HCT116 (cell line): ENCODE data around the gene HHIPL1. TPM values are rescaled to one million over a fixed set of nuclear protein-coding genes. Genes with fewer than 3 reads are reported as not detected.

Experiments used
- ATAC-seq: fragments of 200-7000 bp; cut with Tn5 transposase; 2 replicates; pipeline ENCODE4 v1.9.1; 2020; ENCODE audit warnings: mild to moderate bottlenecking, moderate library complexity
- BruUV-seq: library from RNA; stranded (reverse); fragments of 400-500 nt; replicated peaks from 2 replicates; lab custom pipeline; 2021; lab: Mats Ljungman, UMichigan
- CTCF ChIA-PET: fragments of 300-600 bp; sonication (Branson Sonifier 250); formaldehyde crosslinking; loops from one replicate; lab custom pipeline; 2021; ENCODE audit warnings: antibody characterized with exemption; lab: Charles Lee
- POLR2A ChIA-PET: fragments of 300-600, 350-600 bp; sonication (Branson Sonifier 250); formaldehyde crosslinking; loops from one replicate; lab custom pipeline; 2021; ENCODE audit warnings: antibody characterized with exemption; lab: Charles Lee
- RAD21 ChIA-PET, 2 experiments: fragments of 300-600 bp; sonication (Branson Sonifier 250); formaldehyde crosslinking; loops; one replicate each; lab custom pipeline; 2023; ENCODE audit warnings: low total read pairs in 2 of 2; ENCODE audit not compliant: uncharacterized antibody in 2 of 2, unreplicated experiment in 2 of 2, low non-redundant PET in 1 of 2; lab: Charles Lee
- DNase-seq: peaks from one replicate; pipeline ENCODE4 v3.0.0-alpha.2; 2010; ENCODE audit warnings: low read depth, low spot score
- H2AFZ ChIP-seq: fragments of 200-600 bp; shearing (Covaris generic), sonication (generic); 2 replicates; pipeline ENCODE4 v1.6.1; 2017; ENCODE audit warnings: low read depth, mixed run types, mixed read lengths, antibody characterized with exemption, low read length; ENCODE audit not compliant: poor library complexity, severe bottlenecking
- H3K27ac ChIP-seq: 2 replicates; pipeline ENCODE4 v1.5.1; 2012; ENCODE audit warnings: low read depth, low read length
- H3K27me3 ChIP-seq: fragments of 200-600 bp; sonication (generic); 2 replicates; pipeline ENCODE4 v1.6.1; 2016; ENCODE audit warnings: mixed run types, low read length, mixed read lengths; ENCODE audit not compliant: insufficient read depth
- H3K36me3 ChIP-seq, 2 experiments: fragments of 200-500 bp in 1 of 2; fragments of 200-600 bp in 1 of 2; sonication (Bioruptor generic) in 1 of 2; sonication (generic) in 1 of 2; 2 replicates each; pipeline versions ENCODE4 v1.5.1 to v1.6.1; 2014 to 2016; ENCODE audit warnings: low read length in 2 of 2, inconsistent platforms in 1 of 2, mixed read lengths in 1 of 2, mixed run types in 1 of 2; ENCODE audit not compliant: insufficient read depth in 2 of 2, control insufficient read depth in 1 of 2
- H3K4me1 ChIP-seq, 2 experiments: fragments of 200-600 bp in 1 of 2; sonication (generic) in 1 of 2; 2 replicates each; pipeline versions ENCODE4 v1.5.1 to v1.6.1; 2012 to 2017; ENCODE audit warnings: low read length in 2 of 2, inconsistent platforms in 1 of 2, mild to moderate bottlenecking in 1 of 2, mixed read lengths in 1 of 2, mixed run types in 1 of 2, moderate library complexity in 1 of 2; ENCODE audit not compliant: insufficient read depth in 2 of 2, control insufficient read depth in 1 of 2
- H3K4me2 ChIP-seq: fragments of 200-600 bp; sonication (generic); 2 replicates; pipeline ENCODE4 v1.6.1; 2017; ENCODE audit warnings: mixed run types, low read length, mixed read lengths
- H3K4me3 ChIP-seq, 2 experiments: fragments of 200-600 bp in 1 of 2; sonication (generic) in 1 of 2; replicated peaks in 1 of 2; 2 replicates each; pipeline ENCODE4 v1.5.1; 2011 to 2016; ENCODE audit warnings: low read length in 2 of 2, control low read depth in 1 of 2, low read depth in 1 of 2, mild to moderate bottlenecking in 1 of 2, mixed read lengths in 1 of 2, mixed run types in 1 of 2
- H3K79me2 ChIP-seq: fragments of 200-600 bp; sonication (generic); 2 replicates; pipeline ENCODE4 v1.6.1; 2017; ENCODE audit warnings: mild to moderate bottlenecking, mixed run types, low read length, moderate library complexity, mixed read lengths; ENCODE audit not compliant: insufficient read depth
- H3K9ac ChIP-seq: fragments of 200-600 bp; sonication (generic); 2 replicates; pipeline ENCODE4 v1.6.1; 2016; ENCODE audit warnings: low read length, mixed read lengths
- H3K9me2 ChIP-seq: fragments of 200-600 bp; sonication (generic), shearing (Covaris generic); 2 replicates; pipeline ENCODE4 v1.6.1; 2017; ENCODE audit warnings: mixed run types, mild to moderate bottlenecking, moderate library complexity; ENCODE audit not compliant: insufficient read depth
- H3K9me3 ChIP-seq, 2 experiments: fragments of 200-500 bp in 1 of 2; fragments of 200-600 bp in 1 of 2; sonication (Bioruptor generic) in 1 of 2; sonication (generic) in 1 of 2; 2 replicates each; pipeline ENCODE4 v1.6.1; 2014 to 2017; ENCODE audit warnings: low read length in 2 of 2, mixed read lengths in 2 of 2, inconsistent platforms in 1 of 2, low read depth in 1 of 2, mild to moderate bottlenecking in 1 of 2, mixed run types in 1 of 2, moderate library complexity in 1 of 2; ENCODE audit not compliant: control insufficient read depth in 1 of 2, insufficient read depth in 1 of 2
- H4K20me1 ChIP-seq: fragments of 200-600 bp; sonication (generic), shearing (Covaris generic); 2 replicates; pipeline ENCODE4 v1.6.1; 2017; ENCODE audit warnings: mixed run types, mild to moderate bottlenecking, moderate library complexity; ENCODE audit not compliant: insufficient read depth
- ATF3 ChIP-seq: IDR thresholded peaks from 2 replicates; pipeline ENCODE4 v1.6.1; 2012
- CBX3 ChIP-seq: IDR thresholded peaks from 2 replicates; pipeline ENCODE4 v1.6.1; 2012; ENCODE audit warnings: low read depth
- CEBPB ChIP-seq: IDR thresholded peaks from 2 replicates; pipeline ENCODE4 v1.6.1; 2012; ENCODE audit warnings: low read depth
- ELF1 ChIP-seq: IDR thresholded peaks from 2 replicates; pipeline ENCODE4 v1.6.1; 2012; ENCODE audit warnings: low read depth, borderline replicate concordance
- EZH2 ChIP-seq: fragments of 200-600 bp; sonication (generic); IDR thresholded peaks from 2 replicates; pipeline ENCODE4 v1.6.1; 2017; ENCODE audit warnings: antibody characterized with exemption, mixed run types
- EZH2phosphoT487 ChIP-seq: fragments of 200-600 bp; IDR thresholded peaks from 2 replicates; pipeline ENCODE4 v1.6.1; 2018; ENCODE audit warnings: antibody characterized with exemption, borderline replicate concordance
- FOSL1 ChIP-seq: IDR thresholded peaks from 2 replicates; pipeline ENCODE4 v1.6.1; 2012; ENCODE audit warnings: low read depth
- JUND ChIP-seq: IDR thresholded peaks from 2 replicates; pipeline ENCODE4 v1.6.1; 2012
- POLR2A ChIP-seq: IDR thresholded peaks from 2 replicates; pipeline ENCODE4 v1.7.0; 2011; ENCODE audit warnings: borderline replicate concordance; ENCODE audit not compliant: insufficient read depth, insufficient read length; ENCODE audit errors: extremely low read depth
- POLR2AphosphoS5 ChIP-seq: IDR thresholded peaks from 2 replicates; pipeline ENCODE4 v1.6.1; 2011; ENCODE audit warnings: mild to moderate bottlenecking, low read depth, low read length, moderate library complexity
- RAD21 ChIP-seq: IDR thresholded peaks from 2 replicates; pipeline ENCODE4 v1.6.1; 2012; ENCODE audit warnings: low read depth, mild to moderate bottlenecking
- REST ChIP-seq: IDR thresholded peaks from 2 replicates; pipeline ENCODE4 v1.6.1; 2012; ENCODE audit warnings: low read depth
- SIN3A ChIP-seq: IDR thresholded peaks from 2 replicates; pipeline ENCODE4 v1.6.1; 2012; ENCODE audit warnings: low read depth
- SP1 ChIP-seq: IDR thresholded peaks from 2 replicates; pipeline ENCODE4 v1.6.1; 2012; ENCODE audit warnings: low read depth
- TCF7L2 ChIP-seq: IDR thresholded peaks from 2 replicates; pipeline ENCODE4 v1.7.0; 2011; ENCODE audit warnings: borderline replicate concordance, inconsistent platforms; ENCODE audit not compliant: insufficient read depth, insufficient read length; ENCODE audit errors: extremely low read depth
- YY1 ChIP-seq: IDR thresholded peaks from 2 replicates; pipeline ENCODE4 v1.6.1; 2011; ENCODE audit warnings: low read length, low read depth, moderate library complexity, mild to moderate bottlenecking; ENCODE audit not compliant: insufficient replicate concordance; ENCODE audit errors: extremely low read depth
- intact Hi-C: fragments of 100-400 bp; cut with micrococcal nuclease; formaldehyde crosslinking; loops from 2 replicates; pipeline ENCODE4 v1.10.0; 2022
- total RNA-seq: library from RNA; stranded (reverse); gene quantifications from one replicate; pipeline ENCODE4 v1.2.1, GENCODE V29; 2021; ENCODE audit not compliant: unreplicated experiment
- TF ChIP-seq, protein P1 (sequence below): IDR thresholded peaks from 2 replicates; pipeline ENCODE4 v1.6.1; 2011; ENCODE audit warnings: mild to moderate bottlenecking, low read length, moderate library complexity; ENCODE audit not compliant: insufficient replicate concordance; ENCODE audit errors: extremely low read depth
- TF ChIP-seq, protein P2 (sequence below): IDR thresholded peaks from 2 replicates; pipeline ENCODE4 v1.6.1; 2012

HHIPL1 gene
- total RNA-seq, 1 experiment from 2014 or later: not detected

GRCh38 chr14:99675382-99675835, 30.5 kb downstream of the HHIPL1 start:
- no peaks in the 10 kb centered on the region for H3K9me2 ChIP-seq
- H3K36me3 ChIP-seq: no peaks in the 10 kb centered on the region
- ChIA-PET CTCF (no interaction called here), POLR2A (no interaction called here)
- no peak overlapping the region for H3K27ac ChIP-seq
- BruUV-seq: no TSS peak
- H2AFZ ChIP-seq: no peak overlapping the region
- H3K79me2 ChIP-seq: no peaks in the 10 kb centered on the region
- peaks cover 0 to 11% of the 10 kb centered on the region in 2 experiments; a peak in 2 of 4 replicates for H3K9me3 ChIP-seq
- no peak overlapping the region for H3K4me2 ChIP-seq
- DNase-seq: no peak
- peaks cover 0 to 6% of the 10 kb centered on the region in 2 experiments; a peak in 1 of 4 replicates for H3K4me1 ChIP-seq
- intact Hi-C loops: no loop called here
- no peaks in the 10 kb centered on the region for H3K27me3 ChIP-seq
- no peak overlapping the region for H3K9ac ChIP-seq
- TF ChIP-seq, protein P1, sequence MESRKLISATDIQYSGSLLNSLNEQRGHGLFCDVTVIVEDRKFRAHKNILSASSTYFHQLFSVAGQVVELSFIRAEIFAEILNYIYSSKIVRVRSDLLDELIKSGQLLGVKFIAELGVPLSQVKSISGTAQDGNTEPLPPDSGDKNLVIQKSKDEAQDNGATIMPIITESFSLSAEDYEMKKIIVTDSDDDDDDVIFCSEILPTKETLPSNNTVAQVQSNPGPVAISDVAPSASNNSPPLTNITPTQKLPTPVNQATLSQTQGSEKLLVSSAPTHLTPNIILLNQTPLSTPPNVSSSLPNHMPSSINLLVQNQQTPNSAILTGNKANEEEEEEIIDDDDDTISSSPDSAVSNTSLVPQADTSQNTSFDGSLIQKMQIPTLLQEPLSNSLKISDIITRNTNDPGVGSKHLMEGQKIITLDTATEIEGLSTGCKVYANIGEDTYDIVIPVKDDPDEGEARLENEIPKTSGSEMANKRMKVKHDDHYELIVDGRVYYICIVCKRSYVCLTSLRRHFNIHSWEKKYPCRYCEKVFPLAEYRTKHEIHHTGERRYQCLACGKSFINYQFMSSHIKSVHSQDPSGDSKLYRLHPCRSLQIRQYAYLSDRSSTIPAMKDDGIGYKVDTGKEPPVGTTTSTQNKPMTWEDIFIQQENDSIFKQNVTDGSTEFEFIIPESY: no peak
- TF ChIP-seq, protein P2, sequence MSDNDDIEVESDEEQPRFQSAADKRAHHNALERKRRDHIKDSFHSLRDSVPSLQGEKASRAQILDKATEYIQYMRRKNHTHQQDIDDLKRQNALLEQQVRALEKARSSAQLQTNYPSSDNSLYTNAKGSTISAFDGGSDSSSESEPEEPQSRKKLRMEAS: no peak
- TF ChIP-seq SIN3A: no peak
- TF ChIP-seq ELF1: no peak
- TF ChIP-seq REST: no peak
- TF ChIP-seq JUND: no peak
- TF ChIP-seq POLR2A: no peak
- no peak for TF ChIP-seq FOSL1
- no peak for TF ChIP-seq YY1
- TF ChIP-seq CBX3: no peak
- TF ChIP-seq EZH2: no peak
- TF ChIP-seq EZH2phosphoT487: no peak
- TF ChIP-seq RAD21: no peak
- TF ChIP-seq ATF3: no peak
- TF ChIP-seq TCF7L2: no peak
- no peak for TF ChIP-seq CEBPB
- TF ChIP-seq POLR2AphosphoS5: no peak
- TF ChIP-seq SP1: no peak
- TF ChIP-seq, all 23 proteins: peak for 0
- no peak overlapping the region for H3K4me3 ChIP-seq
- no peaks in the 10 kb centered on the region for H4K20me1 ChIP-seq
- RAD21 ChIA-PET: no interaction called here
- ATAC-seq: no peak
